Neural cell (in vitro differentiated cells): Measurements from ENCODE around the gene TMEM61.

Source experiments
- CTCF ChIP-seq: fragments of 450-650 bp; IDR thresholded peaks from 2 replicates; pipeline ENCODE4 v1.5.1; 2014; ENCODE audit warnings: antibody characterized with exemption, mild to moderate bottlenecking, moderate library complexity; ENCODE audit not compliant: poor library complexity, severe bottlenecking
- RAD21 ChIP-seq: fragments of 450-650 bp; conservative IDR thresholded peaks from 2 replicates; pipeline ENCODE4 v1.6.1; 2014; ENCODE audit warnings: antibody characterized with exemption, mild to moderate bottlenecking, moderate library complexity
- SMC3 ChIP-seq: fragments of 450-650 bp; conservative IDR thresholded peaks from 2 replicates; pipeline ENCODE4 v1.6.1; 2014; ENCODE audit warnings: antibody characterized with exemption, mild to moderate bottlenecking, moderate library complexity; ENCODE audit not compliant: poor library complexity

GRCh38 chr1:55039342-55040082, 59.1 kb downstream of the TMEM61 start, which contains the start of gene PCSK9:
- no peak for TF ChIP-seq CTCF
- no peak for TF ChIP-seq SMC3
- TF ChIP-seq RAD21: no peak
